ENCODE measurements around the gene SMC6.

The SMC6 gene

GRCh38 chr2:17706845-17707244 lies 46.8 kb downstream of the SMC6 start:
- H3K27ac ChIP-seq, result no peak overlapping the region
- H3K27me3 ChIP-seq, result no peaks in the 10 kb centered on the region
- H3K4me1 ChIP-seq, result no peaks in the 10 kb centered on the region
- H3K9me3 ChIP-seq, result no peaks in the 10 kb centered on the region
- intact Hi-C loops (cut with DNase I; ENCODE audit: low total_unique reads), result no loop called here
- TF ChIP-seq, protein P1, sequence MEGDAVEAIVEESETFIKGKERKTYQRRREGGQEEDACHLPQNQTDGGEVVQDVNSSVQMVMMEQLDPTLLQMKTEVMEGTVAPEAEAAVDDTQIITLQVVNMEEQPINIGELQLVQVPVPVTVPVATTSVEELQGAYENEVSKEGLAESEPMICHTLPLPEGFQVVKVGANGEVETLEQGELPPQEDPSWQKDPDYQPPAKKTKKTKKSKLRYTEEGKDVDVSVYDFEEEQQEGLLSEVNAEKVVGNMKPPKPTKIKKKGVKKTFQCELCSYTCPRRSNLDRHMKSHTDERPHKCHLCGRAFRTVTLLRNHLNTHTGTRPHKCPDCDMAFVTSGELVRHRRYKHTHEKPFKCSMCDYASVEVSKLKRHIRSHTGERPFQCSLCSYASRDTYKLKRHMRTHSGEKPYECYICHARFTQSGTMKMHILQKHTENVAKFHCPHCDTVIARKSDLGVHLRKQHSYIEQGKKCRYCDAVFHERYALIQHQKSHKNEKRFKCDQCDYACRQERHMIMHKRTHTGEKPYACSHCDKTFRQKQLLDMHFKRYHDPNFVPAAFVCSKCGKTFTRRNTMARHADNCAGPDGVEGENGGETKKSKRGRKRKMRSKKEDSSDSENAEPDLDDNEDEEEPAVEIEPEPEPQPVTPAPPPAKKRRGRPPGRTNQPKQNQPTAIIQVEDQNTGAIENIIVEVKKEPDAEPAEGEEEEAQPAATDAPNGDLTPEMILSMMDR (IDR thresholded peaks at IDR 0.05), result no peak
- peaks cover 27 to 62% (median 29%) of the 10 kb centered on the region in 3 donors for H3K36me3 ChIP-seq
- no peak for DNase-seq
- H3K4me3 ChIP-seq, result no peak overlapping the region

- H3K4me3 ChIP-seq, result no peak overlapping the region
- no peaks in the 10 kb centered on the region for H3K4me1 ChIP-seq
- peaks cover 33 to 59% (median 45%) of the 10 kb centered on the region in 3 donors for H3K36me3 ChIP-seq
- intact Hi-C loops (cut with DNase I; ENCODE audit: low total_unique reads), result no loop called here
- H3K9me3 ChIP-seq, result no peaks in the 10 kb centered on the region
- no peaks in the 10 kb centered on the region for H3K27me3 ChIP-seq
- TF ChIP-seq, protein P1 (IDR thresholded peaks at IDR 0.05), result no peak
- no peak overlapping the region for H3K27ac ChIP-seq
- no peak for DNase-seq
Observed at GRCh38 chr2:17690776-17691175, 62.8 kb downstream of the SMC6 start.

DNA sequence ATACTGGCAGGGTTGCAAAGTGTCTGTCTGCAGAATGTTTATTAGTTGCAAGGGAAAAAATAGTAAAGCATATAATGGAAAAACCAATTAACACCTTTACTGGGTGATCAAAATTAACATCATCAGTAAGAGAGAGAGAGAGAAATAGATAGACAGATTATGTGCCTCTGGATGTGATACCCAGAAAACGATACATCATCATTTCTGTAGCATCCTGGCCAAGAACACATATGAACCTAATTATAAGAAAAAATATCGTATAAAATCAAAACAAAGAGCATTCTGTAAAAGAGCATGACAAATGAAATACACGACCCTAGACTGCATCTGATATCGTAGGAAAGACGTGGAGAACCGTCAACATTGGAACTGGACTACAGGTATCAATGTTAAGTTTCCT lies 64.6 kb downstream of the SMC6 start:
- H3K36me3 ChIP-seq, result peaks cover 26 to 43% (median 30%) of the 10 kb centered on the region in 3 donors
- H3K4me3 ChIP-seq, result no peak overlapping the region
- TF ChIP-seq, protein P1 (IDR thresholded peaks at IDR 0.05), result no peak
- H3K9me3 ChIP-seq, result no peaks in the 10 kb centered on the region
- no peak for DNase-seq
- no peak overlapping the region for H3K27ac ChIP-seq
- no peaks in the 10 kb centered on the region for H3K4me1 ChIP-seq
- intact Hi-C loops (cut with DNase I; ENCODE audit: low total_unique reads), result no loop called here
- H3K27me3 ChIP-seq, result no peaks in the 10 kb centered on the region

DNA sequence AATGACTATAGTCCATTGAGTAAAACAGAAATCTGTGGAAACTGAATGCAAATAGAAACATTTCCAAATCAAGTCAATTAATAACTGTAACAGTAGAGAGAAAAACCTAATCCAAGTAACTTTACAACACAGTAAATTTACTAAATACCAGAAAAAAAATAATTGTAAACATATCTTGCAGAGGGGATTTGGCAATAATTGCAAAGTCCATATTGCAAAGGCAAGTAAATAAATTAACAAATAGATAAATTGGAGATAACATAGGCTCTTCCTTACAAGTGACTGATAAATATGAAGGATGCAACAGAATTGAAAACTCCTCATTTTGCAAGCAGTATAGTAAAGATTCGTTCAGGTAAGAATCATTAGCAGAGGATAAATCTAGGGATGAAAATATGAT lies 65.0 kb downstream of the SMC6 start:
- Histone ChIP-seq H3K9me3 (no peaks in the 10 kb centered on the region), H3K27me3 (no peaks in the 10 kb centered on the region), H3K27ac (no peak overlapping the region), H3K36me3 (peaks cover 26 to 42% (median 27%) of the 10 kb centered on the region in 3 donors), H3K4me3 (no peak overlapping the region), H3K4me1 (no peaks in the 10 kb centered on the region)
- TF ChIP-seq, protein P1 (IDR thresholded peaks at IDR 0.05), result no peak
- intact Hi-C loops (cut with DNase I; ENCODE audit: low total_unique reads), result no loop called here
- DNase-seq, result no peak

- H3K9me3 ChIP-seq, result no peaks in the 10 kb centered on the region
- H3K36me3 ChIP-seq, result peaks cover 38 to 49% (median 38%) of the 10 kb centered on the region in 3 donors
- no peak overlapping the region for H3K4me3 ChIP-seq
- H3K4me1 ChIP-seq, result no peaks in the 10 kb centered on the region
- H3K27ac ChIP-seq, result no peak overlapping the region
- no peak for DNase-seq
- TF ChIP-seq, protein P1 (IDR thresholded peaks at IDR 0.05), result no peak
- no peaks in the 10 kb centered on the region for H3K27me3 ChIP-seq
- intact Hi-C loops (cut with DNase I; ENCODE audit: low total_unique reads), result no loop called here
Observed at GRCh38 chr2:17683981-17684380, 69.6 kb downstream of the SMC6 start.
